ENCODE results near the gene GUCY2D.
A peak's percentile ranks its signal among the peaks of the same experiment; 100 is the strongest.
"Not testable (repeated sequence)": the region's sequence is repeated elsewhere in the genome, so short reads cannot be mapped to it uniquely, and the experiment has no call there.

Gene GUCY2D

DNA sequence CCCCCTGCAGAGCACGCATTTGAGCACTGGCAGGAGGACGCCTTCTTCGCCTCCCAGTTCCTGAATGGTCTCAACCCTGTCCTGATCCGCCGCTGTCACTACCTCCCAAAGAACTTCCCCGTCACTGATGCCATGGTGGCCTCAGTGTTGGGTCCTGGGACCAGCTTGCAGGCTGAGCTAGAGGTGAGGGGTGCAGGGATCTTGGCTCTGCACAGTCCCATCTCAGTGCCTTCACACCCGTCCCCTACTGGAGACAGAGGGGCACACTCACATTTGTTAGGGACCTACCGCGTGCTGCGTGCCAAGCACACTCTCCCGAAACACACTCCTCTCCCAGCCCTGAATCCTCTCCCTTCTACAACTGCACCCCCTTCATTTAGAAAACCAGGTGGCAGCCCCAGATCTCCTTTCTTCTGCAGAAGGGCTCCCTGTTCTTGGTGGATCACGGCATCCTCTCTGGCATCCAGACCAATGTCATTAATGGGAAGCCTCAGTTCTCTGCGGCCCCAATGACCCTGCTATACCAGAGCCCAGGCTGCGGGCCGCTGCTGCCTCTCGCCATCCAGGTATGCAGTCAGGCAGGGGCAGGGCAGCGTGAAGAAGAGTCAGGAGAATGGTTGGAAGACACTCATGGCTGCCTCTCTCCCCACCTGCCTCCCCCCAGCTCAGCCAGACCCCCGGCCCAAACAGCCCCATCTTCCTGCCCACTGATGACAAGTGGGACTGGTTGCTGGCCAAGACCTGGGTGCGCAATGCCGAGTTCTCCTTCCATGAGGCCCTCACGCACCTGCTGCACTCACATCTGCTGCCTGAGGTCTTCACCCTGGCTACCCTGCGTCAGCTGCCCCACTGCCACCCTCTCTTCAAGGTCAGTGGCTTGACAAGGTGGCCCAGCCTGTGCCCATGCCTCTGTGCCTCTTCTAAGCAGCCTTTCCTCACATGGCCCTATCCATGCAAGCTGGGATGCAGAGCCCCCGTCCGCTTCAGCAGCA, 42.7 kb downstream of the GUCY2D start:
- no peak for DNase-seq (ENCODE audit: low spot score)

DNA sequence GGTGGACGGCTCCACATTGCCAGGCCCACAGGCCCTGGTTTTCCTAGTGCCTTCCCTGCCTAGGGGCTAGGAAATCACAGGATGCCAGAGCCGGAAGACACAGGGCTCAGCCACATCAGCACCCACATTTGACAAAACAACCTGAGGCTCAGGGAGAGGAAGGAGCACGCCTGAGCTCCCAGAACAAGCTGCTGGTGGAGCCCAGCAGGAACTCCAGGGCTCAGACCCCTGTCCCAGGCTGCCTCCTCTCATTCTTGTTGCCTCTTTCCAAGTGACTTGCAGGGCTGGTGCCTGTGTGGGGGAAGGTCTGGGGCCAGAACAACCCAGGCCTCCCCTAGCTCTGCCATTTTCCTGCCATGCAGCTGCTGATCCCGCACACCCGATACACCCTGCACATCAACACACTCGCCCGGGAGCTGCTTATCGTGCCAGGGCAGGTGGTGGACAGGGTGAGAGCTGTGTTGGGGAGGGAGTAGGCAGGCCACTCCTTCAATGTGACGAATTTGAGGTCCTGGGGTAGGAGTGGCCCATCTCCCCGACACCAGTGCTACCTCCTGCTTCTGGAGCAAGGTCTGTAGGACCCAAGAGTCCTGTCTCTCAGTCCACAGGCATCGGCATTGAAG, 44.0 kb downstream of the GUCY2D start:
- DNase-seq (ENCODE audit: low spot score) = no peak

DNA sequence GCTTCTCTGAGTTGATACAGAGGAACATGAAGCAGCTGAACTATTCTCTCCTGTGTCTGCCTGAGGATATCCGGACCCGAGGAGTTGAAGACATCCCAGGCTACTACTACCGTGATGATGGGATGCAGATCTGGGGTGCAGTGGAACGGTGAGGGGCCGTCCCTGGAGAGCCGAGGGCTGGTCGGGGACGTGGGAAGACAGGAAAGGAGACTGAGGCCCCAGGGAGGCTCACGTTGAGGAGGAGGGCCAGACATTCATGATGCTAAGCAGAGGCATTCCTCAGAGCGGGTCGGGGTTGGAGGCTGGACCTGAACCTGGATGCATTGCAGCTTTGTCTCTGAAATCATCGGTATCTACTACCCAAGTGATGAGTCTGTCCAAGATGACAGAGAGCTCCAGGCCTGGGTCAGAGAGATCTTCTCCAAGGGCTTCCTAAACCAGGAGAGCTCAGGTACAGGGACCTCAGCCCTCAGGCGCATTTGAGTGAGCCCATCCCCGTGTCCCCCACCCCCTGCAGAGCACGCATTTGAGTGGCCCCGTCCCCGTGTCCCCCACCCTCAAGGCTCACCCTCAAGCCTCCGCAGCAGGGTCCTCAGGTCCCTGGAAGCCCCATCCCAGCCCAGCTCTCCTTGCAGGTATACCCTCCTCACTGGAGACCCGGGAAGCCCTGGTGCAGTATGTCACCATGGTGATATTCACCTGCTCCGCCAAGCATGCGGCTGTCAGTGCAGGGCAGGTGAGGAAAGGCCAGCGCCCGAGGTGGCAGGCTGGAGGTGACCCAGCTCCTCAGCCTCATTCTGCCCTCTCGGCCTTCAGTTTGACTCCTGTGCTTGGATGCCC, 44.7 kb downstream of the GUCY2D start:
- no peak for DNase-seq (ENCODE audit: low spot score)

DNA sequence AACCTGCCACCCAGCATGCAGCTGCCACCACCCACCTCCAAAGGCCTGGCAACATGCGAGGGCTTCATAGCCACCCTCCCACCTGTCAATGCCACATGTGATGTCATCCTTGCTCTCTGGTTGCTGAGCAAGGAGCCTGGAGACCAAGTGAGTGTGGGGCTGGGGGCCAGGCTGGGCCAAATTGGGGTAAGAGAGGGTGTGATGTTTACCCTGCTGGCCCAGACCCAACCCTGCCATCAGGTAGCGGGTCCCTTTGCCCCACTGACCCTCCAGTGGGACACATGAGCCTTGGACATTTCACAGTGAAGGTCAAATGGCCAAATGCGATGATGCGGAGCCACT, 45.3 kb downstream of the GUCY2D start:
- no peak for DNase-seq (ENCODE audit: low spot score)

DNA sequence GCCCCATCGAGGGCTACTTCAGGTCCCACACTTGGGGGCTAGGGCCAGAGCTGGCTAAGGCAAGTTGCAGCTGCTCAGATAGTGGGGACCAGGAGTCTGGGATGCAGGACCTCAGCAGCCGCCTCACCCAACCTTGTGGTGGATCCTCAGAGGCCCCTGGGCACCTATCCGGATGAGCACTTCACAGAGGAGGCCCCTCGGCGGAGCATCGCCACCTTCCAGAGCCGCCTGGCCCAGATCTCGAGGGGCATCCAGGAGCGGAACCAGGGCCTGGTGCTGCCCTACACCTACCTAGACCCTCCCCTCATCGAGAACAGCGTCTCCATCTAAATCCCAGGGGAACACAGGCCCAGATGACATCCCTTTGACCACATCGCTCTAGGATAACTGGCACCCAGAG, 45.8 kb downstream of the GUCY2D start:
- DNase-seq (ENCODE audit: low spot score) = no peak

DNA sequence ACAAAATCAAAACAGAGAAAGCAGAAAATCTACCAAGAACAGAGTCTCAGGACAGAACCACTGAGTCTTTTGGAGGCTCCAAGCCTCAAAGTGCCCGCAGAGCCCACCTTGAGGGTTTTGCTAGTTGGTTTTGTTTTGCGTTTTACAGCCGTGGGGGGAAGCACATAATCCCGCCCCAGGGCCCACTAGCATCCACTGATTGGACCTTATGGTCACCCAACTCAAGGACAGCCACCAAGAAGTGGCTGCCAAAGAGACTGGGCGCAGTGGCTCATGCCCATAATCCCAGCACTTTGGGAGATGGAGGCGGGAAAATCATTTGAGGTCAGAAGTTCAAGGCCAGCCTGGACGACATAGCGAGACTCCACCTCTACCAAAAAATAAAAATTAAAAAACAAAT, 46.3 kb downstream of the GUCY2D start:
- DNase-seq (ENCODE audit: low spot score) = no peak

DNA sequence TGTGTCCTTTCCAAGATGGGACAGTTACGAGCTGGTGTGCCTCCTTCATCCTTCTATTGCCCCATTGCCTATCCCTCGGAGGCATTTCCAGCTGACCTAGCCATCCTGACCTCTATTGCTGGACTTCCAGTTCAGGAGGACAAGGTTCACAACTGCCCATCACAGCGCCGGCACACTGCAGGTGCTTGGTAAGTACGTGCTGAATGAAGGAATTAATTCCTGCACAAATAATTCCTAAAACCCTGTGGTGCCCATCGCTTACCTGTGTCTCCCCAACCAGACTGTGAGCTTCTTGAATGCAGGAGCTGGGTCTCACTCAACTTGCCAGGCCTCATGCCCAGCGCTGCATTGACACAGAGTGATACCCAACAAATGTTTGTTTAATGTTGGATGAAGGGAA, 49.4 kb downstream of the GUCY2D start:
- DNase-seq (ENCODE audit: low spot score) = no peak

DNA sequence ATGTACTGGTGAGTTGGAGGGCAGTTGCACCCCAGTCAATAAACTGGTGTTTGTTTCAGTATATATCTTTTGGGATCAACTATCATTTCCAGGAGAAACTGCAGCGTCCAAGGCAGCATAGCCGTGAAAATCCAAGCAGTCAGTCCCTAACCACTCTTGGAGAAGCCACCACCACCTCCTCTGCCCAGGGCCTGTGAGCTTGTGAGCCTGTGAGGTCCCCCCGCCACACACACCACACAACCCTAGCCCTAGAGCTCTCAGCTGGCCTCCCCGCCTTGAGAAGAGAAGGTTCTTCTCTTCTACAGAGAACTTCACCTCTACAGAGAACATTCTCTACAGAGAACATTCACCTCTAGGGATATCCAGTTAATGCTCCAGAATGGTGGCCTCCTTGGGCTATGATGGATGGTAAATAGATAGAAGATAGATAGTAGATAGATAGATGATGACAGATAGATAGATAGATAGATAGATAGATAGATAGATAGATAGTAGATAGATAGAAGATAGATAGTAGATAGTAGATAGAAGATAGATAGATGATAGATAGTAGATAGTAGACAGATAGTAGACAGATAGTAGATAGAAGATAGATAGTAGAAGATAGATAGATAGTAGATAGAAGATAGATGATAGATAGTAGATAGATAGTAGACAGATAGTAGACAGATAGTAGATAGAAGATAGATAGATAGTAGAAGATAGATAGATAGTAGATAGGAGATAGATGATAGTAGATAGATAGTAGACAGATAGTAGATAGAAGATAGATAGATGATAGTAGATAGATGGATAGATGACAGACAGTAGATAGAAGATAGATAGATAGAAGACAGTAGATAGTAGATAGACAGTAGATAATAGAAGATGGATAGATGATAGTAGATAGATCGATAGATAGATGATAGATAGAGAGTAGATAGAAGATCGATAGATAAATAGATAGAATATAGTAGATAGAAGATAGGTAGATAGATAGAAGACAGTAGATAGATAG, 50.1 kb downstream of the GUCY2D start:
- no peak for DNase-seq (ENCODE audit: low spot score)

DNA sequence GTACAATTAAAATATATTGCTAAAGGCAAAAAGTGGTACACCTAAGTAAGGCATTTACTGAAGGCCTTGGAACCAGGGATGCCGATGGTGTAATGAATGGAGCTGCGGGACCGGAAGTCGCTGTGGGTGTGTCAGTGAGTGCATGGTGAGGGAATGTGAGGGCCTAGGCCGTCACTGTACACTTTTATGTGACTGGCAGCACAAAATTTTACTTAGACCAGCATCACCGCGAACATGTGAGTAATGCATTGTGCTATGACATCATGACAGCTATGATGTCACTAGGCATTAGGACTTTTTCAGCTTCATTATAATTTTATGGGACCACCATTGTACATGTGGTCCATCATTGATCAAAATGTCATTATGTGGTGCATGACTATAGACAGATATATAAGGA, 51.2 kb downstream of the GUCY2D start:
- no peak for DNase-seq (ENCODE audit: low spot score)

DNA sequence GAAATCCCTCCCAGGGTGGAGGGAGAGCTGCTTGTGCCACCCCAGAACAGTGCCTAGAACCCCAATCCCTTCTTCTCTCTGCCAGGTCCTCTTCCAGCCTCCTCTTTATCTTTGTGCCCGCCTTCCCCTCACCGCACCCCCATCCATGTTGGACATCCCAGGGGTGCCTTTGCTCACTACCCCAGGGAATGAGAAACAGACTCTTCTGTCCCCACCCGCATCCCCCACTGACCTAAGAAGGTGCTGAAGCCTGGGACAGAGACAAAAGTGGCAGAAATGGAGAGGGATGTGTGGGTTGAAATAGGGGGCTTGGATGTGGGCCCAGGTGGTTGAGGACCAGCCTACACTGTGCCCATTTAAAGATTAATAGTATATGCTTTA, 53.4 kb downstream of the GUCY2D start:
- no peak for DNase-seq (ENCODE audit: low spot score)

DNA sequence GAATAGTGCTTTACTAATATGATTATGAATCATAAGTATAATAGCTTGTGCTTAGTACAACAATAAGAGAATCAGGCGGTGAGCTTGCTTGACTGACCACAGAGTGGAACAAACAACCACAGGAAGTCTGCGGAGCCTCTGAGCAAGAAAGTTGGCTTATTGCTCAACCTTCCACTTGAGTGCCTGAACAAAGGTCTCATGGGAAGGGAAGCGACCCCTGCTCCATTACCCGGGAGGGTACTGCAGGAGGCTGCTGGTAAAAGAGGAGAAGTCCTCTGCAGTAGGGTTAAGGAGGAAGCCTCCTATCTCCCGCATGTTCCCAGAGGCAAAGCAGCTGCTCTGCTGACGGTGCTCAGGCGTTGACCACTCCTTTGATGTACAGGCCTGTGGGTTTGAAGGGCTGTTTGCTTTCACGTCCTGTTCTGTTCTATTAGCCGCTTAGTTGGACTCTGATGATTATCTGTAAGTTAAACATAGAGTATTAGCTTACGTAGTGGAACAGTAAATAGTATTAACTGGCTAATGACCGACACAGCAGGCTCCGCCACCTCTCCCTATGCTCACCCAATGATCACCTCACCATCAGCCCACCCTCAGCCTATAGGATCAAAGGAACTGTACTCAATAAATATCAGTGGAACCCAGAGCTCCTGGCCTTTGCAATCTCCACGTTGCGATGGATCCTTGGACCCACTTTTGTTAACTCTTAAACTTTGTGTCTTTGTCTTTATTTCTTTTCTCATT, 54.0 kb downstream of the GUCY2D start:
- no peak for DNase-seq (ENCODE audit: low spot score)

DNA sequence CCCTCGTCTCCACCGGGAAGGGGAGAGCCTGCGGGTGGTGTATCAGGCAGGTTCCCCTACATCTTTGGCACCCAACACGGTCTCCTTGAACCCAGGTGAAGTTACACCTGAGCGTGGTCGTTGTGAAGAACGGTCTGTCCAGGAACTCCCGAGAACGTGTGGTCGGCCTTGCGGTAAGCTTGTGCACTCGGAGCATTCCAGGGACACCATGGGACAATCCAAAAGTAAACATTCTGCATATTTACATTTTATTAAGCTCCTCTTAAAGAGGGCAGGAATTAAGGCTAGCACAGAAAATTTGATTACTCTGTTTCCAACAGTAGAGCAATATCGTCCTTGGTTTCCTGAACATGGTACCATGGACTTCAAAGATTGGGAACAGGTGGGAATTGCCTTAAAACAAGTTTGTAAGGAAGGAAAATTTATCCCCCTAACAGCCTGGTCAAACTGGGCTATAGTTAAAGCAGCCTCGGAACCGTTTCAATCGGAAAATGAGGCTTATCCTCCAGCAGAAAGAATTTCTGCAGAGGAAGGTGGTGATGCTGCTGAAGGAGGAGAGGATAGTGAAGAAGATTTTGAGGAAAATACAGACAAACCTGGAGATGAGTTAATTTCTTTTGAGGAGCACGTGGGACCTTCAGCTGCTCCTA, 54.7 kb downstream of the GUCY2D start:
- DNase-seq (ENCODE audit: low spot score) = no peak

DNA sequence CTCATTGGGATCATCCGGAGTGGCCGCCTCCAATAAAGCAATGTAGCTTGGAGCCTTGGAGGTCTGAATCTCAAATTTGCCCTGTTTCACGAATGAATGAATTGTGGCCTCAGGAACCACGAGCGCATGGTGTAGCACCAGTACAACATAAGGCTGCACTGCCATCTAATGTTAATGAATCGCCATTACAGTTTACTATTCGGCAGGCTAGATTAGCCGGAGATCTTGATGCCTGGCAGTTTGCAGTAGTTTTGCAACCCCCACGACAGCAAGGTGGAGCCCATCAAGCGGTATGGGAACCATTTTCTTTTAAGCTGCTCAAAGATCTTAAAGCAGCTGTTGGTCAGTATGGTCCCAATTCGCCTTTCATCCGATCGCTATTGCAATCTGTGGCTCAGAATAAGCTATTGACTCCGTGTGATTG, 55.3 kb downstream of the GUCY2D start:
- peak; percentile 62 for DNase-seq (ENCODE audit: low spot score)

DNA sequence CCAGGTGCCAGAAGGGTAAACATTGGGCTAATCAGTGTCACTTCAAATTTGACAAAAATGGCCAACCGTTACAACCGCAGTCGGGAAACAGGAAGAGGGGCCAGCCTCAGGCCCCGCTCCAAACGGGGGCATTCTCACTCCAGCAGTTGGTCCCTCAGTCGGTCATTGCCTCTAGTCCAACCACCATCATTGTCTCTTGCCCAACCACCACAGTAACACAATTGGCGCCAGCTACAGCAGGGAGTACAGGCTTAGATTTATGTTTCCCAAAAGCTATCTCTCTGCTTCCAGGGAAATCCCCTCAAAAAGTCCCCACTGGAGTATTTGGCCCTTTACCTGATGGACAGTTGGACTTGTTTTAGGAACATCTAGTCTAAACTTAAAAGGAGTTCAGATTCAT, 56.7 kb downstream of the GUCY2D start:
- DNase-seq (ENCODE audit: low spot score) = no peak

DNA sequence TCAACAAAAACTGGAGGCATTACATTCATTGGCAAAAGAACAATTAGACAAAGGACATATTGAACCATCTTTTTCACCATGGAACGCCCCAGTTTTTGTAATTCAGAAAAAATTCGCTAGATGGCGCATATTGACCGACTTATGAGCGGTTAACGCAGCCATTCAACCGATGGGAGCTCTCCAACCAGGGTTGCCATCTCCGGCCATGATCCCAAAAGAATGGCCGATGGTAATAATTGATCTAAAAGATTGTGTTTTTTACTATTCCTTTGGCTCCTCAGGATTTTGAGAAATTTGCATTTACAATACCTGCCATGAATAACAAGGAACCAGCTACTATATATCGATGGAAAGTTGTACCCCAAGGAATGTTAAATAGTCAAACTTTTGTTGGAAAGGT, 57.9 kb downstream of the GUCY2D start:
- DNase-seq (ENCODE audit: low spot score) = peak; percentile 70

DNA sequence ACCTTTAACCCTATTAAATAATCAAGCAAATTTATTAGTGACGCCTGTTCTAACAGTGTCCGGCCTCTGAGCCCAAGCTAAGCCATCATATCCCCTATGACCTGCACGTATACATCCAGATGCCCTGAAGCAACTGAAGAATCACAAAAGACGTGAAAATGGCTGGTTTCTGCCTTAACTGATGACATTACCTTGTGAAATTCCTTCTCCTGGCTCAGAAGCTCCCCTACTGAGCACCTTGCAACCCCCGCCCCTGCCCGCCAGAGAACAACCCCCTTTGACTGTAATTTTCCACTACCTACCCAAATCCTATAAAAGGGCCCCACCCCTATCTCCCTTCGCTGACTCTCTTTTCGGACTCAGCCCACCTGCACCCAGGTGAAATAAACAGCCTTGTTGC, 59.4 kb downstream of the GUCY2D start:
- DNase-seq (ENCODE audit: low spot score) = not testable (repeated sequence)

DNA sequence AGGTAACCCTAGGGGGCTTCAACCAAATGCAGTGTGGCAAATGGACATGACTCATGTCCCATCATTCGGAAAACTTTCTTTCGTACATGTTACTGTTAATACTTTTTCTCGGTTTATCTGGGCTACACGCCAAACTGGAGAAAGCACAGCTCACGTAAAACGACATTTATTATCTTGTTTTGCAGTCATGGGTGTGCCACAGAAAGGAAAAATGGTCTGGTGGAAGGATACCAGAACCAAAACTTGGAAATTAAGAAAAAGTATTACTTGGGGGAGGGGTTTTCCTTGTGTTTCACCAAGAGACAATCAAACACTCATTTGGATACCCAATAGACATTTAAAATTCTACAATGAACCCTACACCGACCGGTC, 60.0 kb downstream of the GUCY2D start:
- DNase-seq (ENCODE audit: low spot score) = no peak

DNA sequence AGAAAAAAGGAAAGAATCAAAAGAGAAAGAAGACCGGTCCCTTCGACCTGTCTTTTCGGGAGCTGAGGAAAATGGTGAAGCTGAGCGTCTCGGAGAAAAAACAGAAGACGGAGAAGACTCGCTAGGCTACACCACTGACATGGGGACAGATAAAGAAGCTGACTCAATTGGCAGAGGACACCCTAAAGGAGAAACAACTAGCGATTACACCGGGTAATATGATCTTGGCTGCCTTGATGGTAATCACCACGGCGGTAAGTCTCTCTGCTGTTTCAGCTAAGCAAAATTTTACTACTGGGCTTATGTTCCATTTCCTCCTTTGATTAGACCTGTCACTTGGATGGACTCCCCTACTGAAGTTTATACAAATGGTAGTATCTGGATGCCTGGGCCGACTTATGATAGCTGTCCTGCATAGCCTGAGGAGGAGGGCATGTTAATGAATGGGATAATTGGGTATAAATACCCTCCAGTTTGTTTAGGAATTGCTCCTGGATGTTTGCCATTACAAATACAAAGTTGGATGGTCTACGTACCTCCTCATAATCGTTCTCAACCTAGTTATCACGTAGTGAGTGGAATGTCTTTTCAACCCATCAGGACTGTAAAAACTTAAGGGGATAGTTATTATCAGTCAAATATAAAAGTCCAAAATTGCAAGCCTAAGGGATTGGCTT, 60.5 kb downstream of the GUCY2D start:
- no peak for DNase-seq (ENCODE audit: low spot score)

DNA sequence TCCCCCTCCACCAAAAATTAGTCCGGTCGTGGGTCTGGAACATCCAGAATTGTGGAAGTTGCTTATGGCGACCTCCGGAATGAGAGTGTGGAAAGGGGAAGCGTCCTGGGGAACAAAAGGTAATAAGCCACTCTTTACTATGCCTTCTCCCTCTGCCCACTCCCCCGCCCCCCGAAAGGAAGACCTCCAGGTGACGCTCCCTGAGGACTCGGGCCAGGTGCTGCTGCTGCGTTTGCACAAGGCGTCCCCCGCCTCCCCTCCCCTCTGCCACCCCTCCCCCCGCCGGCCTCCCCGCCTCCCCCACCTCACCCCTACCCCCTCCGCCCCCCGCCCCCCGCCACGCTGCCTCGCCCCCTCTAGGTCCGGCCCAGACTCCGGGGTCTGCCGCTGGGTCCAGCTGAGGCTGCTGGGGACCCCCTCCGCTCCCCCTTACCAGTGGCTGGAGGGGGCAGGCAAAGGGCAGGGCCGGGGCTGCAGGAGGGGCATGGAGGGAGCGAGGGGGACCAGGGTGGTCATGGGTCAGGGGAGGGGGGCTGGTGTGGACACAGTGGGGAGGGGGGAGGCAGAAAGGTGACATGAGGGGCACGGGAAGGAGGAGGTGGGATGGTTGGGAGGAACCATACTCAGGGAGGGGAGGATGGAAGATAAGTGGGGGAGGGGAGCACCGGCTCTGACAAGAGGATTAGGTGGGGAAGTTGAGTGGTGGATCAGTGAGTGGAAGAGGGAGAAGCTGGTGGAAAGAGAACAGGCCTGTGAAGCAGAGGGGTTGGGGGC, 61.5 kb downstream of the GUCY2D start:
- DNase-seq (ENCODE audit: low spot score) = no peak
